ENCODE results near the gene SHC3. TPM values are rescaled to one million over a fixed set of nuclear protein-coding genes. Genes with fewer than 3 reads are reported as not detected.
"Not testable (repeated sequence)": the region's sequence is repeated elsewhere in the genome, so short reads cannot be mapped to it uniquely, and the experiment has no call there.

Gene SHC3, protein sequence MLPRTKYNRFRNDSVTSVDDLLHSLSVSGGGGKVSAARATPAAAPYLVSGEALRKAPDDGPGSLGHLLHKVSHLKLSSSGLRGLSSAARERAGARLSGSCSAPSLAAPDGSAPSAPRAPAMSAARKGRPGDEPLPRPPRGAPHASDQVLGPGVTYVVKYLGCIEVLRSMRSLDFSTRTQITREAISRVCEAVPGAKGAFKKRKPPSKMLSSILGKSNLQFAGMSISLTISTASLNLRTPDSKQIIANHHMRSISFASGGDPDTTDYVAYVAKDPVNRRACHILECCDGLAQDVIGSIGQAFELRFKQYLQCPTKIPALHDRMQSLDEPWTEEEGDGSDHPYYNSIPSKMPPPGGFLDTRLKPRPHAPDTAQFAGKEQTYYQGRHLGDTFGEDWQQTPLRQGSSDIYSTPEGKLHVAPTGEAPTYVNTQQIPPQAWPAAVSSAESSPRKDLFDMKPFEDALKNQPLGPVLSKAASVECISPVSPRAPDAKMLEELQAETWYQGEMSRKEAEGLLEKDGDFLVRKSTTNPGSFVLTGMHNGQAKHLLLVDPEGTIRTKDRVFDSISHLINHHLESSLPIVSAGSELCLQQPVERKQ
- 1.4 TPM for total RNA-seq

- ATAC-seq: no peak
Observed at GRCh38 chr9:89177944-89178829, at the start of gene SHC3. Gene SHC3 (minus strand): TSS chr9:89178818. CDS start chr9:89178460, 358 bp downstream.

DNA sequence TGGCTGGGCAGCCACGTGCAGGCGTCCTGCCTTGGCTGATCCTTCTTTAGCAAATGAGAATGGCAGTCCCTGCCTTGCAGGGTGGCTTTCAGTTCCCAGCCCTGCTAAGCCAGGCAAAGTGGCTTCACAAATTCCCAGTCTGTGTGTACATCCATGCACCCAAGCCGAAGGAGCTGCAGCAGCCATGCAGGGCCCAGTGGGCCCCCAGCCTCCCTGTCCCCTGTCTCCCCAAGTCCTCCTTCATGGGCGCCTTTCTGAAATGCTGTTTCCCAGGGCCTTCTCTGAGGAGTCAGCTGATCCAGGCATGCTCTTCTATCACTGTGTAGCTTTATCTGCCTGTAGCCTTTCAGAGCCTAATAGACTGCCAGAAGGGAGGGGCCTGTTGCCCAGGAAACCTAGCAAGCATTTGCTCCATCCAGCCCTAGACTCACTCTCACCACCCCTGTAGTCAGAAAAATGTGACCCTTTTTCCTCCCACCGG, 47.4 kb upstream of the SHC3 start:
- ATAC-seq: no peak

DNA sequence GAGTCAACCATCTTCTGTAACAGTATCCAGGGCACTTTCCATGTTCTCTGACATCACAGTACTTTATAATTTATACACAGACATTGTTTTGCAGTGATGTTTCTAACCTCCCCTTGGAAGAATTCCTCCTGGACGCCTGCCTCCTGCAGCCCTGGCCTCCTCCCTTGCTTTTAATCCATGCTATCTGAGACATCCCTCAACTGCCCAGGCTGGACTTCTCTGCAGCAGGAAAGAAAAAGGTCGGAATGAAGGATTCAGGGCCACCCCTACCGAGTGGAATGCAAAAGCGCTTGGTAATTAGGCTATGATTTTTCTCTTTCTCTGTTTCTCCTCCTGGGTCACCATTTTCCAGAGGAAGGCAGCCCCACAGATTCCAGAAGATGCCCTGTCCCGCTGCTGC, 47.0 kb upstream of the SHC3 start:
- no peak for ATAC-seq

- no peak for ATAC-seq
Observed at GRCh38 chr9:89225036-89225435, 46.4 kb upstream of the SHC3 start.

- ATAC-seq: no peak
Observed at GRCh38 chr9:89224633-89225032, 46.0 kb upstream of the SHC3 start.

- ATAC-seq: no peak
Observed at GRCh38 chr9:89223396-89223977, 44.9 kb upstream of the SHC3 start.

- ATAC-seq: no peak
Observed at GRCh38 chr9:89219637-89220036, 41.0 kb upstream of the SHC3 start.

DNA sequence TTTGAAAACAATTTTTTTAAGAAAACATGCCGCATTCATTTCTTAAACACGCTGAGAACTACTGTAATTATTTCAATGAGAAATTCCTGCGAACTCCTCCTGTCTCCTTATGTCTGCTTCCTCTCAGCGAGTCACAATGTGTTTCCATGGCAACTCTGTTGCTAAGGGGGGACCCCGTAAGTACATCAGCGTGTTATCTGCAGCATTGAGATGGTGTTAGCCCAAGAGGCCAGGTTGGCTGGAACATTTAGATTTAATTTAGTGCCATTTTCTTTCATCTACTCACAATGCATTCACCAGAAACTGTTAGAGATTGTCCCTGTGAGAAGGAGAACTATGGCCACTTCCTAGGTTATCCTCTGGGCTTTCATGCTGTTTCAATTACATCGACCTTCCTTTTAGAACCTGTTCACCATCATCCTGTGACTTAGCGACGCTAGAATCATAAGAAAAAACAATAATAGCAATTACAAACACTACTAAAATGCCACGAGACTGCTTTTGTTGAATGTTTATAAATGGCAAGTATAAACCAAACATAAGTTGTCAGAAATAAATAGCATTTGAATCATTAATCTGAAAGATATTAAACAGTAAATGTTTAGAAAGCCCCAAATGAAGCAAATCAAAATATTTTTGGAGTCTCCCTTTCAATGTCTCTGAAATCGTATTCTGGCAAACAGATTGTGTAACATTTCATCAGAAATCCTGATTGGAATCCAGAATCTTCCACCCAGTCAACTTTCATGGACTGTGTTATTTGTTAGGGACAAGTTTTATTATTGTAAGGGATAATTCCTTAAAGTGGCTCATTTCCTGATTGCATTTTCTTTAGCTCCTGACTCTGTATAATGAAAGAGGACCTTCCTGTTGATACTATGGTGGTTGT, 39.7 kb upstream of the SHC3 start:
- ATAC-seq: no peak

DNA sequence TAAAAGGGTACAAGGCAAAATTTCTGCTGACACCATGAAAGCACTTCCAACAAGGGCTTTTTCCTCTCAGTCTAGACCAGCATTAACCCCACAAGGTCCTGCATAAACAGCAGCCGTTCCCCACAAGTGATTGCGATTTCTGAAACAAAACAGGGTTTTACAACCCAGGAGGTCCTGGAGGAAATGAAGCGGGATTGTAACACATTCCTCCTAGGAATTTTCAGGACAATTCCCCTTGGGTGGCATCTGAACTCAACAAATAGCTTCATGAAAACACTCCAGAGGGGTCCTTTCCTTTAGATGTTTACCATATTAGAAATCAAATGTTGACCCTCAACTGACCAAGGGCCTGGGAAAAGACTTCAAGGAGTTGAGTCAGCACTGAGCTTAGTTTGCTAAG, 36.7 kb upstream of the SHC3 start:
- no peak for ATAC-seq

DNA sequence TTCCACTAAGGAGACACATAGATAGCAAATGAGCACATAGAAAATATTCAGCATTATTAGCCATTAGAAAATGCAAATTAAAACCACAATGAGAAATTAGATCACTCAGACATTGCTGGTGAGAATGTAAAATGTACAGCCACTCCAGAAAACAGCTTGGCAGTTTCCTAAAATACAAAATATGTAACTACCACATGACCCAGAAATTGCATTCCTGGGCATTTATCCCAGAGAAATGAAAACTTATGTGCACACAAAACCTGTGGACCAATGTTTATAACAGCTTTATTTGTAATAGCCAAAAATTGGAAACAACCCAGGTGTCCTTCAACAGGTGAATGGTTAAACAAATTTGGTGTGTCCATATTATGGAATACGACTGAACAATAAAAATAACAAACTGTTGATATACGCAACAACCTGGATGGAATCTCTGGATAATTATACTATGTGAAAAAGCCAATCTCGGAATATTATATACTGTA, 34.8 kb upstream of the SHC3 start:
- ATAC-seq: no peak

GRCh38 chr9:89212171-89212570, 33.6 kb upstream of the SHC3 start:
- ATAC-seq: no peak

DNA sequence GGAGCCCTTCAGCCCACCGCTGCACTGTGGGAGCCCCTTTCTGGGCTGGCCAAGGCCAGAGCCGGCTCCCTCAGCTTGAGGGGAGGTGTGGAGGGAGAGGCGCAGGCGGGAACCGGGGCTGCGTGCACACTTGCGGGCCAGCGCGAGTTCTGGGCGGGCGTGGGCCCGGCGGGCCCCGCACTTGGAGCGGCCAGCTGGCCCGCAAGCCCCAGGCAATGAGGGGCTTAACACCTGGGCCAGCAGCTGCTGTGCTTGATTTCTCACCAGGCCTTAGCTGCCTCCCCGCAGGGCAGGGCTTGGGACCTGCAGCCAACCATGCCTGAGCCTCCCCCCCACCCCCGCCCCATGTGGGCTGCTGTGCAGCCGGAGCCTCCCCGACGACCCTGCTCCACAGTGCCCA, 30.7 kb upstream of the SHC3 start:
- not testable (repeated sequence) for ATAC-seq

- no peak for ATAC-seq
Observed at GRCh38 chr9:89207026-89207425, 28.4 kb upstream of the SHC3 start.

- peak; percentile 66 for ATAC-seq
Observed at GRCh38 chr9:89204801-89205200, 26.2 kb upstream of the SHC3 start.

DNA sequence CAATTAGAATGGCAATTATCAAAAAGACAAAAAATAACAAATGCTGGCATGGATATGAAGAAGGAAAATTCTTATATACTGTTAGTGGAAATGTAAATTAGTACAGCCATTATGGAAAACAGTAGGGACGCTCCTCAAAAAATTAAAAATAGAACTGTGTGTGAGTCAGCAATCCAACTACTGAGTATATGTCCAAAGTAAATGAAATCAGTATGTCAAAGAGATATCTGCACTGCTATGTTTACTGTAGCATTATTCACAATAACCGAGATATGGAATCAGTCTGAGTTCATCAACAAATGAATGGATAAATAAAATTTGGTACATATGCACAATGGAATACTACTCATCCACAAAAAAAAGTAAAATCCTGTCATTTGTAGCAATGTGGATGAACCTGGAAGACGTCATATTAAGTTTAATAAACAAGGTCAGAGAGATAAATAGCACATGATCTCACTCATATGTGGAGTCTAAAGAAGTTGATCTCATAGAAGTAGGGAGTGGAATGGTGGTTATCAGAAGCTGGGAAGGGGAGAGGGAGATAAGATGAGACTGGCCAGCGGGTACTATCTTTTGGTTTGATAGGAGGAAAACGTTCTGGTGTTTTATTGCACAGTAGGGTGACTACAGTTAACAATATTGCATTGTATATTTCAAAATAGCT, 16.6 kb upstream of the SHC3 start:
- ATAC-seq: no peak

GRCh38 chr9:89194421-89195130, 16.0 kb upstream of the SHC3 start:
- no peak for ATAC-seq

DNA sequence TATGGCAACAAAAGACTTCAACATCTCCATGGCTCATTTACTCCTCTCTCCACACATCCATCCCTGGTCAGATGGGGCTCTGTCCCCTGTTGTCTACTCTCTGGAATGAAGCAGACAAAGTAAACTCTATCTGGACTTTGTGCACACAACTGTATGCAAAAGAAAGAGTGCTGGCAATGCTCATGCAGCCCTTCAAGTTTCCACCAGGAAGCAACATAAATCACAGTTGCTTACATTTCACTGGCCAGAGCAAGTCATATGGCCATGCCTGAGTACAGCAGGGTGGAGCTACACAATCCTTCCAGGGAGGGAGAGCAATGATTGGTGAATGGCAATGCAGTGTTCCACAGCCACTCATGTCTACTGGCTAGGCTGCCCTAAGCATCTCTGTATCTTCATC, 12.4 kb upstream of the SHC3 start:
- no peak for ATAC-seq

DNA sequence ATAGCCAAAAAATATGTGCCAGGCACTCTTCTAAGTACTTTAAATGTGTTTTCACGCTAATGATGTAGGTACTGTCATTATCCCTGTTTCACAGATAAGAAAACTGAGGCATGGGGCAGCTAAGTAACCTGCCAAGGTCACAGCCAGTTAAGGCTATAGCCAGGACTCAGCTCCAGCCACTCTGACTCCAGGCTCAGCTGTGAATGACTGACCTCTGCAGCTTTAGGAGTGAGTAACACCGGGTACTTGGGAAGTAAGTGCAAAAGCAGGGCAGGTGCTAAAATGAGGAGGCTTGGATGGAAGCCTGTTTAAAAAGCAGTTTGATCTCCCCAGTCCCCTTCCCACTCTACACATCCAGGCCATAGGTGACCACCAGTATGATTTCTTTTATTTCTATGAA, 10.6 kb upstream of the SHC3 start:
- no peak for ATAC-seq

DNA sequence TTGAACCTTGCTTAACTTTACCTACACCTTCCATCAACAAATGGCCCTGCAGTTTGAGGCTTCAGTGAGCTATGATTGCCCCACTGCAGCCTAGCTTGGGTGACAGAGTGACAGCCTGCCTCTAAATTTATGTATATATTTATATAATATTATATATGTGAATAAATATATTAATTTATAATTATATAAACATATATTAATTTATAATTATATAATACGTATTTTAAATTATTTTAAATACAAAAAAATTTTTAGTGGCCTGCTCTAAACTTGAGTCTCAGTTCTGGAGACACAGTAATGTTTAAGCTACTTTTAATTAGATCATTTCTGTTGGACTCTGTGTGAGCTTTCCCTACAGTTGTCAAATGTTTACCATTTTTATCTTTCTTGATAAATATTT, 9.3 kb upstream of the SHC3 start:
- ATAC-seq: no peak

GRCh38 chr9:89187541-89187940, 8.9 kb upstream of the SHC3 start:
- no peak for ATAC-seq

All from esophagus mucosa (tissue), 1 donor.